ENCODE measurements around the gene TRIM40. TPM values are rescaled to one million over a fixed set of nuclear protein-coding genes. Genes with fewer than 3 reads are reported as not detected.
A peak's percentile ranks its signal among the peaks of the same experiment; 100 is the strongest.

TRIM40 gene
- total and polyA plus RNA-seq, 2 experiments from 2014 or later = 0.34 to 1.0 TPM

- Histone ChIP-seq H3K79me2 (no peaks in the 10 kb centered on the region), H2AFZ (no peak overlapping the region), H3K27me3 (peaks cover 10% of the 10 kb centered on the region), H3K4me3 (no peak overlapping the region), H3K9me3 (ENCODE audit: low read depth) (no peaks in the 10 kb centered on the region), H3K4me1 (ENCODE audit: insufficient read depth) (peaks cover 14% of the 10 kb centered on the region), H3K36me3 (replicated peaks; ENCODE audit: insufficient read depth, low read depth) (no peaks in the 10 kb centered on the region), H3K27ac (peak overlapping the region; percentile 74), H3K4me2 (no peak overlapping the region), H3K9me2 (replicated peaks; ENCODE audit: insufficient read depth) (no peaks in the 10 kb centered on the region), H4K20me1 (ENCODE audit: insufficient read depth, poor library complexity, severe bottlenecking) (no peaks in the 10 kb centered on the region)
- TF ChIP-seq CTCF (IDR thresholded peaks at IDR 0.05; ENCODE audit: poor library complexity) (no peak), EZH2 (IDR thresholded peaks at IDR 0.05; ENCODE audit: borderline replicate concordance) (no peak), EZH2phosphoT487 (IDR thresholded peaks at IDR 0.05; ENCODE audit: low read depth, severe bottlenecking, unreplicated experiment) (no peak)
- DNase-seq (ENCODE audit: low spot score) = no peak
- WGBS (ENCODE audit: low lambda C conversion rate, missing lambda C conversion rate) = 94% methylated on average over 13 of the region's 17 CpGs
Observed at GRCh38 chr6:30154061-30154460, 18.1 kb downstream of the TRIM40 start.

- WGBS (ENCODE audit: low lambda C conversion rate, missing lambda C conversion rate) = 55% methylated on average over 12 of the region's 12 CpGs
- no peaks in the 10 kb centered on the region for H3K36me3 ChIP-seq (replicated peaks; ENCODE audit: insufficient read depth, low read depth)
- no peaks in the 10 kb centered on the region for H3K9me2 ChIP-seq (replicated peaks; ENCODE audit: insufficient read depth)
- H3K4me1 ChIP-seq (ENCODE audit: insufficient read depth) = peaks cover 14% of the 10 kb centered on the region
- peaks cover 13% of the 10 kb centered on the region for H3K27me3 ChIP-seq
- H3K9me3 ChIP-seq (ENCODE audit: low read depth) = no peaks in the 10 kb centered on the region
- no peaks in the 10 kb centered on the region for H4K20me1 ChIP-seq (ENCODE audit: insufficient read depth, poor library complexity, severe bottlenecking)
- H3K4me3 ChIP-seq = no peak overlapping the region
- H3K4me2 ChIP-seq = peak overlapping the region; percentile 62
- DNase-seq (ENCODE audit: low spot score) = peak; percentile 81
- peak overlapping the region; percentile 90 for H3K27ac ChIP-seq
- no peak overlapping the region for H2AFZ ChIP-seq
- H3K79me2 ChIP-seq = no peaks in the 10 kb centered on the region
- TF ChIP-seq EZH2 (IDR thresholded peaks at IDR 0.05; ENCODE audit: borderline replicate concordance) (no peak), EZH2phosphoT487 (IDR thresholded peaks at IDR 0.05; ENCODE audit: low read depth, severe bottlenecking, unreplicated experiment) (no peak), CTCF (IDR thresholded peaks at IDR 0.05; ENCODE audit: poor library complexity) (no peak)
Observed at GRCh38 chr6:30154709-30155519, 19.0 kb downstream of the TRIM40 start.

- Histone ChIP-seq H2AFZ (no peak overlapping the region), H3K27me3 (peaks cover 13% of the 10 kb centered on the region), H3K36me3 (replicated peaks; ENCODE audit: insufficient read depth, low read depth) (no peaks in the 10 kb centered on the region), H3K4me2 (no peak overlapping the region), H3K9me3 (ENCODE audit: low read depth) (no peaks in the 10 kb centered on the region), H3K9me2 (replicated peaks; ENCODE audit: insufficient read depth) (no peaks in the 10 kb centered on the region), H3K79me2 (no peaks in the 10 kb centered on the region), H3K4me3 (no peak overlapping the region), H4K20me1 (ENCODE audit: insufficient read depth, poor library complexity, severe bottlenecking) (no peaks in the 10 kb centered on the region), H3K4me1 (ENCODE audit: insufficient read depth) (peaks cover 14% of the 10 kb centered on the region), H3K27ac (peak overlapping the region; percentile 90)
- TF ChIP-seq CTCF (IDR thresholded peaks at IDR 0.05; ENCODE audit: poor library complexity) = no peak
- TF ChIP-seq EZH2 (IDR thresholded peaks at IDR 0.05; ENCODE audit: borderline replicate concordance) = no peak
- TF ChIP-seq EZH2phosphoT487 (IDR thresholded peaks at IDR 0.05; ENCODE audit: low read depth, severe bottlenecking, unreplicated experiment) = no peak
- WGBS (ENCODE audit: low lambda C conversion rate, missing lambda C conversion rate) = 94% methylated on average over 2 of the region's 2 CpGs
- no peak for DNase-seq (ENCODE audit: low spot score)
Observed at GRCh38 chr6:30155520-30156261, 19.8 kb downstream of the TRIM40 start.
